Lower leg skin (tissue), 3 donors: Measurements from ENCODE around the gene RNF11.

Experiments used
- CTCF ChIP-seq, 3 donors: fragments of 450-650 bp; IDR thresholded peaks; one replicate each; pipeline ENCODE4 v1.5.1; 2016; ENCODE audit warnings: antibody characterized with exemption in 3 of 3, mild to moderate bottlenecking in 3 of 3, moderate library complexity in 2 of 3
- POLR2A ChIP-seq, 2 donors: fragments of 450-650 bp; IDR thresholded peaks; one replicate each; pipeline ENCODE4 v1.6.1; 2016 to 2017; ENCODE audit warnings: antibody characterized with exemption in 2 of 2, mild to moderate bottlenecking in 1 of 2, moderate library complexity in 1 of 2

- no peak for TF ChIP-seq CTCF (IDR thresholded peaks at IDR 0.05)
- no peak for TF ChIP-seq POLR2A (IDR thresholded peaks at IDR 0.05)
Observed at GRCh38 chr1:51253691-51254090, 17.6 kb downstream of the RNF11 start.
